ENCODE measurements around the gene CD93.

CD93 gene

DNA sequence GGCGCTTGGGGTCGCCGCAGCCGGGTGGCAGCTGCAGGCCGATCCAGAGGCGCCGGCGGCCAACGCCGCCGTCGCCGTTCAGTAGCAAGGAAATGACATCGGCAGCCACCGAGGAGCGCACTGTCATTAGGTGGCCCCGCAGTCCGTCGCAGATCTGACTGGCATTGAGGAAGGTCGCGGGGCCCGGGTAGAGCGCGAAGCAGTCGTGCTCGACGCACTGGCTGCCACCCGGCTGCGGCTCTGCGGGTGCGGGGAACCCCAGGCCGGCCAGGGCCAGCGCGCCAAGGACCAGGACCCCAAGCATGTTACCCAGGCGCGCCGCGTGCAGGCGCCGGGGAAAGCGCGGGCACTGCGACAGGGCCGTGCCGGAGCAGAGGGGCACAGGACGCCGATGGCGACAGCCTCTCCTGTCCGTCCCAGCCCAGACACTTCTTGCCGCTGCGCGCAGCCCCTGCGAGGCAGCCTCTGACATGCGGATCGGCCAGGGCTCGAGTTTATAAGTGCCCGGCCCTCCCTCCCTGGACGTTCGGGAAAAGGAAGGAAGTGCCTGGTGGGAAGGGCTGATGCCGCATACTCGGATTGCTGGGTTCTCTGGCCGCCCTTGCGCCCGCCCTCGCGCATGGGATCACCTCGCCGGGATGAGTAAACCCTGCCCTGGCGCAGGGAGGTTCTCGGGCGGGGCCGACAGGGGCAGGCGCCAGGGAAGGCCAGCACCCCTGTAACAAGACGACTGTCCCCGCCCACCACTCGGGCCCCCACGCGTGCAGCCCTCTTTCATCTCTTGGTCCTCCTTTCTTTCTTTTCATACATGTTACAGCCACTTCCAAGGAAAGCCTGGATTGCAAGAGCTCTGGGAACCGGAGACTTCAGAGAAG is 36.7 kb downstream of the CD93 start, which contains the start of gene THBD:
Gene THBD, minus strand, starts transcription at position 472 of the 875 bp plus-strand sequence. Its CDS starts 168 bp downstream, at position 304.
- H3K9me3 ChIP-seq (ENCODE audit: control insufficient read depth, low read length): no peaks in the 10 kb centered on the region
- peaks cover 52% of the 10 kb centered on the region for H3K4me1 ChIP-seq (ENCODE audit: control insufficient read depth, insufficient read depth, low read length)
- no peaks in the 10 kb centered on the region for H3K27me3 ChIP-seq (replicated peaks; ENCODE audit: control insufficient read depth, insufficient read depth, low read length)
- peak within 1 kb of the TSS; percentile 65 for H3K9ac ChIP-seq (ENCODE audit: low read length)
- peak; percentile 76 for DNase-seq (ENCODE audit: low read depth)
- H3K36me3 ChIP-seq (ENCODE audit: control insufficient read depth, insufficient read depth, low read length, severe bottlenecking): no peaks in the 10 kb centered on the region
- H3K4me3 ChIP-seq (ENCODE audit: low read length): peak within 1 kb of the TSS; percentile 80

DNA sequence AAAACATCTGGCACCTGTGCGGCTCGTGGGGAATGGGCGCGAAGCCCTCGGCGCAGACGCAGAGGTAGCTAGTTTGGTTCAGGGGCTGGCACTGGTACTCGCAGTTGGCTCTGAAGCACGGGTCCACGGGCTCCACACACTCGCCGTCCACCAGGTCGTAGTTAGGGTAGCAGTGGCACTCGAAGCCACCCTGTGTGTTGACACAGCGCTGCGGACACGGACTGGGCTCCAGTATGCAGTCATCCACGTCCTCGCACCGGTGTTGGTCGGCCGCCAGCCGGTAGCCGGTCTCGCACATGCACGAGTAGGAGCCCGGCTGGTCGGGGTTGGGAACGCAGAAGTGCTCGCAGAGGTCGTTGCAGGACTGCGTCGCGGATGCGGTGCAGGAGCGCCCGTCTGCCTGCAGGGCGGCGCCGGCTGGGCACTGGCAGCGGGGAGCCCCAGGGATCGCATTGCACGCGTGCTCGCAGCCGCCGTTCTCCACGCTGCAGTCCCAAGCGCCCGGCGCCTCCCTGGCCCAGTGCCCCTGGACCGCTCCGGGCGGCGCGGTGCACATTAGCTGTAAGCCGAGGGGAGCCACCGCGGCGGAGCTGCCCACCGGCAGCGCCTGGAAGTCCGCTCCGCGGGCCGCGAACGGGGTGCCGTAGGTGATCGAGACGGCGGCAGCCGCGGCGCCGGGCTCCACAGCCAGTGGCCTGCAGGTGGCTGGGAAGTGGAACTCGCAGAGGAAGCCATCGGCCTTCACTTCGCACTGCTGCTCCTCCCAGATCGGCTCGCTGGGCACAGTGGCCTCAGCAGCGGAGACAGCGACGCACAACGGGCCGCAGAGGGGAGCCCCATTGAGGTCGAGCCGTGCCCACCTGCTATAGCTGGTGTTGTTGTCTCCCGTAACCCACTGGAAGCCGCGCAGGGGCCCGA is 37.6 kb downstream of the CD93 start:
- DNase-seq (ENCODE audit: low read depth): peak; percentile 56
- Histone ChIP-seq H3K36me3 (ENCODE audit: control insufficient read depth, insufficient read depth, low read length, severe bottlenecking) (no peaks in the 10 kb centered on the region), H3K9ac (ENCODE audit: low read length) (peak overlapping the region; percentile 65), H3K27me3 (replicated peaks; ENCODE audit: control insufficient read depth, insufficient read depth, low read length) (no peaks in the 10 kb centered on the region), H3K4me1 (ENCODE audit: control insufficient read depth, insufficient read depth, low read length) (peaks cover 52% of the 10 kb centered on the region), H3K4me3 (ENCODE audit: low read length) (peak overlapping the region; percentile 80), H3K9me3 (ENCODE audit: control insufficient read depth, low read length) (no peaks in the 10 kb centered on the region)

DNA sequence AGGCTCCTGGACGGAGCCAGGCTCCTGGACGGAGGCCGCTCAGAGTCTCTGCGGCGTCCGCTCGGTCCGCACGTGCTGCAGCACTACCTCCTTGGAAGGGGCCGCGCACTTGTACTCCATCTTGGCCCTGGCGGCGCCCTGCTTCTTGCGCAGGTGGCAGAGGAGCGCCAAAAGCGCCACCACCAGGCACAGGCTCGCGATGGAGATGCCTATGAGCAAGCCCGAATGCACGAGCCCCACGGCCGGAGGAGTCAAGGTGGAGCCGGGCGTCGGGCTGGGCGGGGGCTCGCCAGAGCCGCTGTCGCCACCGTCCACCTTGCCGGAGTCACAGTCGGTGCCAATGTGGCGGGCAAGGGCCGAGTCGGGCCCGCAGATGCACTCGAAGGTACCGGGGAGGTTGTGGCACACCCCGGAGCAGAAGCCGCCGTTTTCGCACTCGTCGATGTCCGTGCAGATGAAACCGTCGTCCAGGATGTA is 38.3 kb downstream of the CD93 start:
- no peak for DNase-seq (ENCODE audit: low read depth)
- Histone ChIP-seq H3K4me1 (ENCODE audit: control insufficient read depth, insufficient read depth, low read length) (peaks cover 52% of the 10 kb centered on the region), H3K36me3 (ENCODE audit: control insufficient read depth, insufficient read depth, low read length, severe bottlenecking) (no peaks in the 10 kb centered on the region), H3K9me3 (ENCODE audit: control insufficient read depth, low read length) (no peaks in the 10 kb centered on the region), H3K9ac (ENCODE audit: low read length) (peak overlapping the region; percentile 29), H3K27me3 (replicated peaks; ENCODE audit: control insufficient read depth, insufficient read depth, low read length) (peaks cover 6% of the 10 kb centered on the region), H3K4me3 (ENCODE audit: low read length) (peak overlapping the region; percentile 80)

DNA sequence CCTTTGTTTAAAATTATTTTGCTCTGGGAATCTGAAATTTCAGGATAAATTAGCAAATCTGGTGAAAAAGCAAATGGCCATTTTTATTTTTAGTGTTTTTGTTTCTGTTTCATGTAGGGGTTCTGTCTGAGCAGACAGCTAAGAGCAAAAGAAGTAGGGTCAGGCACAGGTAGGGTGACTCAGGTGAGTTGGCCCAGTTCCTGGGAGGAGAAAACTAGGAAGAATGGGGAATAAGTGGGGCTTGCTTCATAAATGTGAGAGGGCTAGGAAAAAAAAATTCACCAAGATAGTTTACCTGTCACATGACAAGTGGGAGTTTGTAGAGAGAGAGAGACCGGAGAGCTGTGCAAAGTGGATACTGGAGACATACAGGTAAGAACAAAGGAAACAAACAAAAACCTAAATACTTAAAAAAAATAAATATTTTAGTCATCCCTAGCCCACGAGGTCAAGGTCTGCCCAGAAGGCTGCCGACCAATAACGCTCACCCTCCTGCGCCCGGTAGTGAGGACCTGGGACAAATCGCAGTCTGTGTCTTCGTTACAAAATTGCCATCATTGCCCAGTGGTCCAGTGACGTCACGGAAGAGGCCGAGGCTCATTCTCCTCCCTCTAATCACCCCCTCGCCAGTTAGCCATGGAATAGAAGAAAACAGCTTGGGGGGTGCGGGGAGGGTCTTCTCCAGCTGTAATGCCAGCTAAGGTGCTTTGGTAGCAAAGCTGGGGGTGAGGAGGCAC is 39.0 kb downstream of the CD93 start:
- H3K36me3 ChIP-seq (ENCODE audit: control insufficient read depth, insufficient read depth, low read length, severe bottlenecking): no peaks in the 10 kb centered on the region
- DNase-seq (ENCODE audit: low read depth): no peak
- peak overlapping the region; percentile 80 for H3K4me3 ChIP-seq (ENCODE audit: low read length)
- peaks cover 57% of the 10 kb centered on the region for H3K4me1 ChIP-seq (ENCODE audit: control insufficient read depth, insufficient read depth, low read length)
- H3K27me3 ChIP-seq (replicated peaks; ENCODE audit: control insufficient read depth, insufficient read depth, low read length): peaks cover 6% of the 10 kb centered on the region
- H3K9ac ChIP-seq (ENCODE audit: low read length): no peak overlapping the region
- no peaks in the 10 kb centered on the region for H3K9me3 ChIP-seq (ENCODE audit: control insufficient read depth, low read length)

DNA sequence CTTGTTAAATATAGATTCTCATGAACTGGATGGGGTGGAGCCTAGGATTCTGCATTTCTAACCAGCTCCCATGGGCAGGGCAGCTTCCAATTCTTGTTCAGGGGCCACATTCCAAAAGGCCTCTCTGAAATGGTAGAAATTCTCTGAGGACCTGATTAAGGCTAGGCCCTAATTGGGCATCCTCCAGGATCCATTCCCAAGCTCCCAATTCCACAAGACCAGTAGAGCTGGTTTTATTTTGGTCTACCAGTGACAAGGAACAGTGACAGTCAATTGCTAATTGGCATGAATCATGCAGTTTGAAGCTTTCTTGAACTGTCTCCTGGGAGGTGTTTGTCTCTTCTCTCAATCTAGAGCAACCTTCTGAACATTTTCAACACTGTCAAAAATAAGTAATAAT is 39.7 kb downstream of the CD93 start:
- Histone ChIP-seq H3K27me3 (replicated peaks; ENCODE audit: control insufficient read depth, insufficient read depth, low read length) (peaks cover 13% of the 10 kb centered on the region), H3K9ac (ENCODE audit: low read length) (no peak overlapping the region), H3K36me3 (ENCODE audit: control insufficient read depth, insufficient read depth, low read length, severe bottlenecking) (no peaks in the 10 kb centered on the region), H3K4me3 (ENCODE audit: low read length) (no peak overlapping the region), H3K4me1 (ENCODE audit: control insufficient read depth, insufficient read depth, low read length) (peaks cover 61% of the 10 kb centered on the region), H3K9me3 (ENCODE audit: control insufficient read depth, low read length) (no peaks in the 10 kb centered on the region)
- no peak for DNase-seq (ENCODE audit: low read depth)

DNA sequence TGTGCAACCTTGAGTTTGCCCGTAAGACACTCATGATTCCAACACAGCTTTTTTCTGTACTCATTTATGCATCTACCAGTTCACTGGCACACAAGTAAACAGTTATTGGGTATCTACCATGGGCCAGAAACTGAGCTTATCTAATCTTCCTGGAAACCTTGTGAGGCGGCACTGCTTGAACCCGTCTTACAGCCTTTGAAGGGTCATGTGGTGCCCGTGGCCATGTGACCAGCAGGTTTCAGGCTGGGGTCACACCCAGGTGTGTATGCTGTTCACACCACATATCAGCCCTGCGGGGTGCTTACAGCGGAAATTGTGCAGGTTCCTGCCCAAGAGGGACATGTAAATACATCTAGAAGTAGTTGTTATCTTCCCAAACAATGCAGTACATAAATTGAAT is 42.7 kb downstream of the CD93 start:
- DNase-seq (ENCODE audit: low read depth): no peak
- no peak overlapping the region for H3K4me3 ChIP-seq (ENCODE audit: low read length)
- no peaks in the 10 kb centered on the region for H3K9me3 ChIP-seq (ENCODE audit: control insufficient read depth, low read length)
- peaks cover 34% of the 10 kb centered on the region for H3K4me1 ChIP-seq (ENCODE audit: control insufficient read depth, insufficient read depth, low read length)
- H3K27me3 ChIP-seq (replicated peaks; ENCODE audit: control insufficient read depth, insufficient read depth, low read length): peaks cover 35% of the 10 kb centered on the region
- no peak overlapping the region for H3K9ac ChIP-seq (ENCODE audit: low read length)
- H3K36me3 ChIP-seq (ENCODE audit: control insufficient read depth, insufficient read depth, low read length, severe bottlenecking): no peaks in the 10 kb centered on the region

DNA sequence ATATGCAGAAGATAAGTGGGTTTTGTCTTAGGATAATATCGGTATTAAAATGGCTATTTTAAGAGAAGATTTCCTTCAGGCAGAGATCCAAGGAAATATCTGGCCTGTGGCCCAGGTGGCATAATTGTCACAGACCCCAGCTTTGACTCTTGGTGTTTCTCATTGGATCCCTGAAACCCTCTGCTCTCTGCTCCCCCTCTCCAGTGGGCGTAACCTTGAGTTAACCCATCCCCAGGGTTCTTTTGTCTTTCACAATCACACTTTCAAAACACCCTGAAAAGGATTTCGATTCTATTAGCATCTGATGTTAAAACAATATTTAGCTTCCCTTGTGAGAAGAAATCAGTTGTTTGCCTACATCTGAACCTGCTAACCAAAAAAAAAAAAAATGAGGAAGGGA is 43.9 kb downstream of the CD93 start:
- H3K9me3 ChIP-seq (ENCODE audit: control insufficient read depth, low read length): no peaks in the 10 kb centered on the region
- H3K36me3 ChIP-seq (ENCODE audit: control insufficient read depth, insufficient read depth, low read length, severe bottlenecking): no peaks in the 10 kb centered on the region
- no peak for DNase-seq (ENCODE audit: low read depth)
- peaks cover 47% of the 10 kb centered on the region for H3K27me3 ChIP-seq (replicated peaks; ENCODE audit: control insufficient read depth, insufficient read depth, low read length)
- H3K9ac ChIP-seq (ENCODE audit: low read length): no peak overlapping the region
- peaks cover 24% of the 10 kb centered on the region for H3K4me1 ChIP-seq (ENCODE audit: control insufficient read depth, insufficient read depth, low read length)
- no peak overlapping the region for H3K4me3 ChIP-seq (ENCODE audit: low read length)

DNA sequence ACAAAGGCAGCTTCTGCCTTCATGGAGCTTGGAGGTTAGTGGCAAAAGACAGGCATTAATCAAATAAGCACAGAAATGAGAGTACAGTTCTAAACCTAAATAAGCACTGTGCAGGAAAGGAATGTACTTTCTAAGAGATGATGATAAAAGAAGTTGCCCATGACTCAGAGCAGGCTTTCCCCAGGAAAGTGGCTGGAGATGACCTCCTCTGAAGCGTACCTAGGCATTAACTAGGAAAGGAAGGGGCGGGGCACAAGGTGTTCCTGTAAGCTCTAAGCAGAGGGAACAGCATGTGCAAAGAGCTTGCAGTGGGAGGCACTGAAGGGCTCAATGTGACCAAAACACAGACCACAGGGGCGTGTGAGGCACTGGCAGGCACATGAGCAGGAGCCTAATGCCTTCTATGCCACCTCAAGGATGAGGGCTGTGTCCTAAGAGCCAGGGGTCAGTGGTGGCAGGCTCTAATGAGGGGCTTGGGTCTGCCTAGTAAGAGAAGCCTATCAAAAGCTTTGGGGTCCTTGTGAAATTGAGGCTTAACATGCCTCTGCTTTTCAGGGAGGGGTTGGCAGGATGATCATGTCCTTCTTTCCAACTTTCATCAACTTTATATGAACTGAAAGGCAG is 46.1 kb downstream of the CD93 start:
- DNase-seq (ENCODE audit: low read depth): no peak
- Histone ChIP-seq H3K9me3 (ENCODE audit: control insufficient read depth, low read length) (peaks cover 4% of the 10 kb centered on the region), H3K36me3 (ENCODE audit: control insufficient read depth, insufficient read depth, low read length, severe bottlenecking) (no peaks in the 10 kb centered on the region), H3K9ac (ENCODE audit: low read length) (no peak overlapping the region), H3K4me1 (ENCODE audit: control insufficient read depth, insufficient read depth, low read length) (peaks cover 8% of the 10 kb centered on the region), H3K27me3 (replicated peaks; ENCODE audit: control insufficient read depth, insufficient read depth, low read length) (peaks cover 65% of the 10 kb centered on the region), H3K4me3 (ENCODE audit: low read length) (no peak overlapping the region)

DNA sequence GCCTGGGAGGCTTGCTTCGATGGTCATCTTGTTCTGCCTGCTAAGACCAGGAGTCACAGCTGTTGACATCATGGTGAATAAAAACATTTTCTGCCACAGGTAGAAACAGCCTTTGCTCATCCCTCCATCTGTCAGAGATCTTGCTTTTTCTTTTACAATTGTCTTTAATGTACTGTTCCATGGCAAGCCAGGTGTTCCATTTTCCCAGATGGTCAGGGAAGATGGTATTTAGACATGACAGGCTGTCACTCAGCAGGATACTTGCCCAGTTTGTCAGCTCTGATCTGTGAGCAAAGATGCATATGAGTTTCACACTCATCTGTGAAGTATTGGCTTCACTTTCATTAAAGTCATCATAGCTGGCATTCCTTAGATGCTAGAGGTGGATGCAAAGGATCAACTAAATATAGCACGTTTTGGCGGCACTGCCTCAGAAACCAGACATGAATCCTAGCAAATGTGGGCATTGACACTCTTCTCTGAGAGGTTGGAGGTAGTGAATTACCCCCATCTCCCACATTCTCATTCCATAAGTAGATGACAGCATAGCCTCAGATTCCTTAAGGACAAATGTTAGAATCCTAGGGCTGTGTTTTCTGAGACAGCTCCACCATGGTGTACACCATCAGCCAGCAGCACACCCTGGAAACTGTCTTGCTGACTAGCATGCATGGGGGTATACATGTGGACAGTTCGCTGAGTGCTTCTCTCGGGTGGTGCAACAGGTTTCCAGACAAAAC is 46.8 kb downstream of the CD93 start:
- Histone ChIP-seq H3K9ac (ENCODE audit: low read length) (no peak overlapping the region), H3K27me3 (replicated peaks; ENCODE audit: control insufficient read depth, insufficient read depth, low read length) (peaks cover 71% of the 10 kb centered on the region), H3K9me3 (ENCODE audit: control insufficient read depth, low read length) (peaks cover 4% of the 10 kb centered on the region), H3K36me3 (ENCODE audit: control insufficient read depth, insufficient read depth, low read length, severe bottlenecking) (no peaks in the 10 kb centered on the region), H3K4me3 (ENCODE audit: low read length) (no peak overlapping the region), H3K4me1 (ENCODE audit: control insufficient read depth, insufficient read depth, low read length) (peaks cover 8% of the 10 kb centered on the region)
- DNase-seq (ENCODE audit: low read depth): no peak

DNA sequence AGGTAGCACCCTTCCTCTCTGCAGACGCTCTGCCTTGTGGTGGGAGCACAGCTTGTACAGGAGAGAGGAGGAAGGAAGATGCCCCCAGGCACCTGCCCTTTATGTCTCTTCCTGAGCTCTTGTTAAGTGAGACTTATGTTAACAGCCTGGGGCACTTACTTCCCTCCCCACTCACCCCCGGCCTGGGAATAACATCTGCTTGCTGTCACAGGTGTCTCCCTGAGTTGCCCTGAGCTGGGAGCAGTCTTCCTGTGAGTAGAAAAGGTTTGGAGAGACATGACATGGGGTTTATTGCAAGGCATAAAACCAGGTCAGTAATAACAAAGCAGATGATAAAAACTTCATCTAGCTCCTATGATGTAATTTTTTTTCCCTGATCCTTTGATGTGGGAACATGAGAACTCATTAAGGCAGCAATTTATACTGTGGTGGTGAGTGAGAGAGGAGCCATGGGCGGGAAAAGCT is 49.1 kb downstream of the CD93 start:
- Histone ChIP-seq H3K36me3 (ENCODE audit: control insufficient read depth, insufficient read depth, low read length, severe bottlenecking) (no peaks in the 10 kb centered on the region), H3K9ac (ENCODE audit: low read length) (no peak overlapping the region), H3K4me3 (ENCODE audit: low read length) (no peak overlapping the region), H3K27me3 (replicated peaks; ENCODE audit: control insufficient read depth, insufficient read depth, low read length) (peaks cover 78% of the 10 kb centered on the region), H3K9me3 (ENCODE audit: control insufficient read depth, low read length) (peaks cover 4% of the 10 kb centered on the region), H3K4me1 (ENCODE audit: control insufficient read depth, insufficient read depth, low read length) (peaks cover 3% of the 10 kb centered on the region)
- no peak for DNase-seq (ENCODE audit: low read depth)
